Natural killer cell treated with Interleukin-12 subunit alpha and Interleukin-12 subunit beta and Interleukin-15 and Interleukin-18, amount 100 ng/mL, for 72 hours (primary cell): ENCODE data around the gene RASA1. TPM values are rescaled to one million over a fixed set of nuclear protein-coding genes. Genes with fewer than 3 reads are reported as not detected.

Source experiments
- ATAC-seq, 2 donors: fragments of 150-1000 bp; cut with Tn5 transposase in 1 of 2; sonication (Bioruptor Pico), chemical (Tn5 transposase) in 1 of 2; 2 replicates each; pipeline ENCODE4 v1.10.0; 2021
- DNase-seq: peaks from one replicate; pipeline ENCODE4 v3.0.0; 2022; ENCODE audit warnings: low spot score
- H3K27ac Mint-ChIP-seq, 2 donors: 1 replicate in 1 of 2; 2 replicates in 1 of 2; pipeline ENCODE4 v1.8.0; 2022; ENCODE audit warnings: mixed read lengths in 2 of 2, mild to moderate bottlenecking in 1 of 2, moderate library complexity in 1 of 2
- H3K27me3 Mint-ChIP-seq, 2 donors: 1 replicate in 1 of 2; 2 replicates in 1 of 2; pipeline ENCODE4 v1.8.0; 2022; ENCODE audit warnings: mixed read lengths in 2 of 2
- H3K36me3 Mint-ChIP-seq: one replicate; pipeline ENCODE4 v1.8.0; 2022; ENCODE audit warnings: mixed read lengths
- H3K4me1 Mint-ChIP-seq, 2 donors: 1 replicate in 1 of 2; 2 replicates in 1 of 2; pipeline ENCODE4 v1.8.0; 2022; ENCODE audit warnings: low read depth in 2 of 2, mixed read lengths in 2 of 2, mild to moderate bottlenecking in 1 of 2
- H3K4me3 Mint-ChIP-seq: one replicate; pipeline ENCODE4 v1.8.0; 2022; ENCODE audit warnings: mixed read lengths
- H3K9me3 Mint-ChIP-seq: 2 replicates; pipeline ENCODE4 v1.8.0; 2022; ENCODE audit warnings: mixed read lengths
- total RNA-seq, 2 donors: library from RNA; stranded (reverse); gene quantifications; one replicate each; pipeline ENCODE4 v1.2.3, GENCODE V29; 2022

RASA1 gene
- total RNA-seq, 2 donors from 2014 or later: 23.3 to 30.6 TPM

GRCh38 chr5:87390075-87390474 is 122.4 kb downstream of the RASA1 start:
- H3K9me3 Mint-ChIP-seq: no peaks in the 10 kb centered on the region
- H3K4me3 Mint-ChIP-seq: peak overlapping the region; percentile 48
- H3K27me3 Mint-ChIP-seq: no peaks in the 10 kb centered on the region
- H3K4me1 Mint-ChIP-seq: peaks cover 11 to 25% of the 10 kb centered on the region in 2 donors
- peak in 1 of 2 donors; percentile 62 for ATAC-seq
- H3K36me3 Mint-ChIP-seq: peaks cover 48% of the 10 kb centered on the region
- DNase-seq: no peak
- H3K27ac Mint-ChIP-seq: peak overlapping the region; percentile 63 to 87

GRCh38 chr5:87390576-87391199 is 123.0 kb downstream of the RASA1 start:
- Mint-ChIP-seq H3K9me3 (no peaks in the 10 kb centered on the region), H3K4me1 (peaks cover 11 to 27% of the 10 kb centered on the region in 2 donors), H3K36me3 (peaks cover 50% of the 10 kb centered on the region), H3K27ac (peak overlapping the region; percentile 63 to 87), H3K27me3 (no peaks in the 10 kb centered on the region), H3K4me3 (peak overlapping the region; percentile 48)
- DNase-seq: no peak
- ATAC-seq: no peak

- no peaks in the 10 kb centered on the region for H3K9me3 Mint-ChIP-seq
- DNase-seq: no peak
- no peak overlapping the region for H3K4me3 Mint-ChIP-seq
- no peak for ATAC-seq
- no peaks in the 10 kb centered on the region for H3K27me3 Mint-ChIP-seq
- H3K27ac Mint-ChIP-seq: peak overlapping the region; percentile 1 to 87
- H3K4me1 Mint-ChIP-seq: peaks cover 11 to 27% of the 10 kb centered on the region in 2 donors
- peaks cover 45% of the 10 kb centered on the region for H3K36me3 Mint-ChIP-seq
Measured at GRCh38 chr5:87392170-87392569, 124.5 kb downstream of the RASA1 start.

GRCh38 chr5:87392801-87393200 is 125.1 kb downstream of the RASA1 start:
- Mint-ChIP-seq H3K36me3 (peaks cover 45% of the 10 kb centered on the region), H3K27me3 (no peaks in the 10 kb centered on the region), H3K27ac (peak overlapping the region; percentile 1 to 87), H3K4me3 (no peak overlapping the region), H3K4me1 (peaks cover 11 to 27% of the 10 kb centered on the region in 2 donors), H3K9me3 (no peaks in the 10 kb centered on the region)
- DNase-seq (no peak), ATAC-seq (no peak)

GRCh38 chr5:87393331-87393730 is 125.6 kb downstream of the RASA1 start:
- Mint-ChIP-seq H3K4me3 (no peak overlapping the region), H3K9me3 (no peaks in the 10 kb centered on the region), H3K27ac (peak overlapping the region; percentile 1 to 87), H3K4me1 (peaks cover 11 to 27% of the 10 kb centered on the region in 2 donors), H3K36me3 (peaks cover 45% of the 10 kb centered on the region), H3K27me3 (no peaks in the 10 kb centered on the region)
- DNase-seq (no peak), ATAC-seq (no peak)

GRCh38 chr5:87394411-87395165 is 126.9 kb downstream of the RASA1 start:
- DNase-seq (no peak), ATAC-seq (no peak)
- Mint-ChIP-seq H3K4me3 (no peak overlapping the region), H3K4me1 (peaks cover 10 to 30% of the 10 kb centered on the region in 2 donors), H3K9me3 (no peaks in the 10 kb centered on the region), H3K27ac (peak overlapping the region in 1 of 2 donors; percentile 66), H3K27me3 (no peaks in the 10 kb centered on the region), H3K36me3 (peaks cover 41% of the 10 kb centered on the region)

- no peak overlapping the region for H3K4me3 Mint-ChIP-seq
- H3K27me3 Mint-ChIP-seq: no peaks in the 10 kb centered on the region
- ATAC-seq (no peak), DNase-seq (no peak)
- H3K36me3 Mint-ChIP-seq: peaks cover 16% of the 10 kb centered on the region
- peak overlapping the region; percentile 31 to 77 for H3K27ac Mint-ChIP-seq
- H3K4me1 Mint-ChIP-seq: peaks cover 7 to 18% of the 10 kb centered on the region in 2 donors
- no peaks in the 10 kb centered on the region for H3K9me3 Mint-ChIP-seq
Measured at GRCh38 chr5:87398981-87399614, 131.4 kb downstream of the RASA1 start.

- Mint-ChIP-seq H3K27me3 (no peaks in the 10 kb centered on the region), H3K27ac (peak overlapping the region; percentile 31 to 77), H3K9me3 (no peaks in the 10 kb centered on the region), H3K36me3 (peaks cover 12% of the 10 kb centered on the region), H3K4me1 (peaks cover 7 to 17% of the 10 kb centered on the region in 2 donors), H3K4me3 (no peak overlapping the region)
- ATAC-seq (no peak), DNase-seq (no peak)
Measured at GRCh38 chr5:87399720-87400119, 132.0 kb downstream of the RASA1 start.

- Mint-ChIP-seq H3K9me3 (no peaks in the 10 kb centered on the region), H3K4me1 (peaks cover 7 to 12% of the 10 kb centered on the region in 2 donors), H3K36me3 (peaks cover 8% of the 10 kb centered on the region), H3K27ac (no peak overlapping the region), H3K27me3 (no peaks in the 10 kb centered on the region), H3K4me3 (no peak overlapping the region)
- ATAC-seq (peak in 1 of 2 donors; percentile 61), DNase-seq (no peak)
Measured at GRCh38 chr5:87400305-87400899, 132.7 kb downstream of the RASA1 start.

GRCh38 chr5:87401626-87402025 is 133.9 kb downstream of the RASA1 start:
- Mint-ChIP-seq H3K36me3 (peaks cover 20% of the 10 kb centered on the region), H3K4me1 (peaks cover 17 to 24% of the 10 kb centered on the region in 2 donors), H3K9me3 (no peaks in the 10 kb centered on the region), H3K4me3 (no peak overlapping the region), H3K27me3 (no peaks in the 10 kb centered on the region), H3K27ac (no peak overlapping the region)
- ATAC-seq (no peak), DNase-seq (no peak)

GRCh38 chr5:87403409-87403808 is 135.7 kb downstream of the RASA1 start:
- no peaks in the 10 kb centered on the region for H3K9me3 Mint-ChIP-seq
- DNase-seq (no peak), ATAC-seq (no peak)
- no peak overlapping the region for H3K4me3 Mint-ChIP-seq
- H3K36me3 Mint-ChIP-seq: peaks cover 38% of the 10 kb centered on the region
- H3K4me1 Mint-ChIP-seq: peaks cover 32 to 42% of the 10 kb centered on the region in 2 donors
- no peak overlapping the region for H3K27ac Mint-ChIP-seq
- no peaks in the 10 kb centered on the region for H3K27me3 Mint-ChIP-seq

- DNase-seq: no peak
- no peak for ATAC-seq
- Mint-ChIP-seq H3K4me1 (peaks cover 37 to 43% of the 10 kb centered on the region in 2 donors), H3K4me3 (no peak overlapping the region), H3K9me3 (no peaks in the 10 kb centered on the region), H3K27me3 (no peaks in the 10 kb centered on the region), H3K36me3 (peaks cover 43% of the 10 kb centered on the region), H3K27ac (no peak overlapping the region)
Measured at GRCh38 chr5:87403899-87404298, 136.2 kb downstream of the RASA1 start.

- Mint-ChIP-seq H3K4me3 (no peak overlapping the region), H3K9me3 (no peaks in the 10 kb centered on the region), H3K27ac (no peak overlapping the region), H3K27me3 (no peaks in the 10 kb centered on the region), H3K36me3 (peaks cover 43% of the 10 kb centered on the region), H3K4me1 (peaks cover 37 to 46% of the 10 kb centered on the region in 2 donors)
- ATAC-seq: no peak
- no peak for DNase-seq
Measured at GRCh38 chr5:87404359-87404758, 136.7 kb downstream of the RASA1 start.
